NCI-H446 treated with DMSO at 0.1 percent for 48 hours (cell line): Measurements from ENCODE around the gene LPP.

Experiments used
- DNase-seq: peaks from one replicate; lab custom pipeline; 2025; lab: John Stamatoyannopoulos, UW

Gene LPP

GRCh38 chr3:188918093-188918492, 764.1 kb downstream of the LPP start:
- DNase-seq = no peak

GRCh38 chr3:188923671-188924070, 769.7 kb downstream of the LPP start:
- no peak for DNase-seq

GRCh38 chr3:188925376-188925775, 771.4 kb downstream of the LPP start:
- DNase-seq = no peak

GRCh38 chr3:188926111-188926510, 772.2 kb downstream of the LPP start:
- DNase-seq = no peak

GRCh38 chr3:188926741-188927511, 773.0 kb downstream of the LPP start:
- DNase-seq = no peak

- no peak for DNase-seq
These were observed 774.0 kb downstream of the LPP start for GRCh38 chr3:188927971-188928370.

GRCh38 chr3:188929137-188929536, 775.2 kb downstream of the LPP start:
- no peak for DNase-seq

- no peak for DNase-seq
These were observed 777.1 kb downstream of the LPP start for GRCh38 chr3:188931036-188931435.

GRCh38 chr3:188931531-188931930, 777.6 kb downstream of the LPP start:
- DNase-seq = no peak

GRCh38 chr3:188934989-188935388, 781.0 kb downstream of the LPP start:
- no peak for DNase-seq

GRCh38 chr3:188936597-188937107, 782.7 kb downstream of the LPP start:
- DNase-seq = no peak

GRCh38 chr3:188937389-188937788, 783.4 kb downstream of the LPP start:
- no peak for DNase-seq

GRCh38 chr3:188938999-188939398, 785.0 kb downstream of the LPP start:
- DNase-seq = no peak

GRCh38 chr3:188939814-188940572, 786.0 kb downstream of the LPP start:
- no peak for DNase-seq
